GM19395 (cell line): ENCODE data around the gene WDFY4.

ENCODE experiments used
- ATAC-seq: cut with Tn5 transposase; IDR thresholded peaks from one replicate; pipeline ENCODE4 v1.9.1; 2021; ENCODE audit warnings: mild to moderate bottlenecking, moderate library complexity; ENCODE audit not compliant: unreplicated experiment

The WDFY4 gene

DNA sequence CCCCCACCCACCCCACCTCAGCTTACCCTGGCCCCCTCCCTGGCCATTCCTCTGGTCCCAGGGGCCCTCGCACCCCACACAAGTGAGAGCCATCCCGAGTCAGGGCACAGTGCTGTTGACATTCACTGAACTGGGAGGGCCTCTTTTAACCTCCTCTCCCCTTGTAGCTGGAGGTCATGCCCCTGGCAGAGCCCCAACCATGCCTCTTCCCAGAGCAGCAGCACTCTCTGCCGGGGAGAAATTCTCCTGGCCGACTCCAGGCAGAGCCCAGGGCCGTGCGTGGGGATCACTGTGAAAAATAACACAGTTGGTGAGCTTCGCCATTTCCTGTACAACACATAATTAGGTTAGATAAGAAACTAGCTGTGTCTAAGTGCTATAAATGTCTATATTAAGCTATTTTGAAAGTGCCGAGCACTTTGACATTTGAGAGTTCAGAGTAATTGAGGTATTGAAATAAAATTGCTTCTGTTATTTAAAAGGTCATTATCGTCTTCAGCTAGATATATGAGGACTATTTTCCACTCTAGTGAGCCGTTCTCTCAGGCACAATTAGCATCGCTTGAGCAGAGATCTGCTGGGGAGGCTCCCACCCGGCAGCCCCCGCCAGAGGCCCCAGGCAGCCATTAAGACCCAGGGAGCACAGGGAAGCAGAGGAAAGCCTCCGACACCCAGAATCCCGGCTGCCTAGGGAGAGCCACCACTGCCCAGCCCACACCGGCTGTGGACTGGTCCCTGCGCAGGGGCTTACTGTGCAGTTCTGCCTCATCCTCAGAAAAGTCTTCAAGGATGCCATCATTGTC is 317.4 kb downstream of the WDFY4 start:
- ATAC-seq = no peak

DNA sequence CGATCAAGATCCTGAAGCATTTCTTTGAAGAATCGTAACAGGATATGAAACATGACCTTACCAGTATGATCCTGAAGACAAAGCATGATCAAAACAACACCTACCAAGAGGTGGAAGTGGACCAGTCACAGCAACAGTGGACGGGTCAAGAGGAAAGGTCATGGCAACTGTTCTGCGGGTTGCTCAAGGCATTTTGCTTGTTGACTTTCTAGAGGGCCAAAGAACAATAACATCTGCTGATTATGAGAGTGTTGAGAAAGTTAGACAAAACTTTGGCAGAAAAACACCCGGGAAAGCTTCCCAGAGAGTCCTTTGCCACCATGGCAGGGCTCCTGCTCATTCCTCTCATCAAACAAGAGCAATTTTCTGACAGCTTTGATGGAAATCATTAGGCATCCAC is 320.6 kb downstream of the WDFY4 start:
- no peak for ATAC-seq

DNA sequence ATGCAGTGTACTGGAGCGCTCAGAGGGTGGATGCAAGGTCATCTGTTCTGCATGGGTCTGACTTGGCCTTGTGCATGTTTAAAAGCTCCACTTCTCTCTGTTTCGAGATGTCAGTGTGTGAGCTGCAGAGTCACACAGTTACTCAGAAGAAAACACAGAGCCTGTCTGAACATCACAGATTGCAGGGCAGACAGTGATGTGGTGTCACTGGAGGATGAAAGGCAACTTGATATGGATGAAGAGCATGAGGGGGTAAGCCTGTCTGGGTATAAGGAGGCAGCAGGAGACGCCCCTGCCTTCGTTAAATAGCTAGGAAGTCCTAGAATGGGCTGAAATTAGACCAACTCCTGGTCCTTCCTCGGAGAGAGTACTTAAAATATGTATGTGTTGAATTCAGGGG is 322.5 kb downstream of the WDFY4 start:
- ATAC-seq = no peak

DNA sequence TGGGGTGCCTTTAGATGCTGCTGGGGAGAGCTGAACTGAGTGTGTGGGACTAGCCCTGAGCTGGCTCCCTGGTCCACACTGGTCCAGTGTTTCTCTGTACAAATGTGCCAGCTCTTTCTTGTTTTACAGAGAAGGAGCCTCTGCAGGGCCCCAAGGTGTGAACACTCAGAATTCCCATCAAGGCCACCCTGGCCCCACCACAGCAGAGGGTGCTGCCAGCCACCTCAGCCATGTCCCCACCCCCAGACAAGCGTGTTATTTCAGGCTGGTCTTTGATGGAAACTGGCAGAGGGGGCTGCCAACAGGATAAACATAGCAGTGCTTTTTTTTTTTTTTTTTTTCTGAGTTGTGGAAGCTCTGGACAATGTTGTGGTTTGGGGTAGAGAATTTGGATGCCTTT is 323.4 kb downstream of the WDFY4 start:
- ATAC-seq = no peak

DNA sequence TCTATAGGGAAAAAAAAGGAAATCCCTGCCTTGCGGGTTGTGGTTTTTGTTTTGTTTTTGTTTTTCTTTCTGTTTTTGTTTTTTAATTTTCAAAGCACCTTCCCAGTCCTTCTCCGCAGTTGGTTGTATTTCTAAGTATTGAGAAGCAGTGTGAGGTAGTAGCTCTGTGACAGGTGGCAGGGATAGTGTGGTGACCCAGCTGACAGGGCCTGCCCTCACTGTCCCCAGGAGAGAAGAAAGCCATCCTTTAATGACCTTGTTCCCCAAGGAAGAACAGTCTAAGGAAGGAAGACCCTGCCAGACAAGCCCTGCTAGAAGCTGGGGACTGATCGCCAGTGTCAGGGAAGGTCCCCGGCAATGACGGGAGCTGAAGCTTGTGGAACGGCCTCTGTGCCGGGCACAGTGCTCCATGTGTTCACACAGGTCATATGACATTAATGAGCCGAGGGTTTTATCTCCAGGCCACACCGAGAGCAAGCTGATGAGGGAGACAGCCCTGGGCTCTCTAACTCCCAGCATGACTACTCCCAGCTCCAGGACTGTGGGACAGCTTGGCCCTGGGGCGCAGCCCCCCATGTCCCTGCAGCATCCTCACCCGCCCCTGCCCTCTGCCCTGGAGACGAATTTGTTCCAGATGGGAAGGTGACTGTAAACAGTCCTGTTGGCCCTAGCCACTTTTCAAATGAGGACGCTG is 324.0 kb downstream of the WDFY4 start:
- ATAC-seq = no peak

DNA sequence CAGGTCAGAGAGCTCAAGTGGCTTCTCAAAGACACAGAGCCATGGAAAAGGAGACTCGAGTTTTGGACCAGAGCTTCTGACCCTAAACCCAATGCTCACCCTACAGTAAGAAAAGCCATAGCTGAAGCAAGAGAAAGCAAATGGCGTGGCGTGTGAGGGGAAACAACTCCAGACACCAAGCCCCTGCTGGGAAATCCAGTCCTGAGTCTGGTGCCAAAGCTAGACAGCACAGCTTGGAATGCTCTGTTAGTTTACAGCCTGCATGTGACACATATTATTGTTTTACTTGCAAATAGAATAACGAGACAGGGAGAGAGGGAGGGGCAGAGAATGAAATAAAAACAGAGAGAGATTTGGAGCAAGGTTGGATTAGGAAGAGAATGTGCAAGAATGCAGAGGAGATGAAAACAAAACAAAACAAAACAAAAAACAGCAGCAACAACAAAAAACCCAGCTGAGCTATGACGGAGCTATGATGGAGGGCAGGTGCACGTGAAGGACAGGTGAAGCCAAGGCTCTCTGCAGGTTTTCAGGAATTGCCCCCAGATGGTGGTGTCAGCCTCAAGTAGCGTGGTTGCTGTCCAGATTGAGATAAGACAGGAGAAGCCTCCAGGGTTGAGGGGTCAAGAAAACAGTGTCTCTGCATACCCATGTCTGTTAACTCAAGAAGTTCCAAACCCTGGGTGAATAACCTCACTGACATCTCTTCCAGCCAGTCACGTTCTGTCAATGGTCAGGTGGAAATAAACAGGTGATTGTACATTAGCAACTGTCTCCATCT is 324.7 kb downstream of the WDFY4 start:
- ATAC-seq = no peak

DNA sequence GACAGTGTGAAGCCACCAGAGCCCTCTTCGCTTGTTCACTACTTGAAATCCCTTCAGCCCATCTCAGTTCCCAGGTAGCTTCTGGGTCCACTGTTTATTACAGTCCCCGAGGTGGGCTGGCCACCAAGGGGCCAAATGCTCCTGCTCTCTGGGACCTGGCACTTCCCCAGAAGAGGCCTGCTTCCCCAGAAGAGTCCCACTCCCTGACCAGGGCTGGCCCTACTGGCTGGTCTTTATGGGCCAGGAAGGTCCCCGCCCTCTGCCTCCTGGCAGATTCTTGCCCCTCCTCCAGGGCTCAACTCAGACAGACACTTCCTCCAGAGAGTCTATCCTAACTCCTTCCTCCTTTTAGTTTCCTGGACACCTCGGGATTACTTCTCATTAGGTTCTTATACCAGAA is 325.6 kb downstream of the WDFY4 start:
- ATAC-seq = no peak

DNA sequence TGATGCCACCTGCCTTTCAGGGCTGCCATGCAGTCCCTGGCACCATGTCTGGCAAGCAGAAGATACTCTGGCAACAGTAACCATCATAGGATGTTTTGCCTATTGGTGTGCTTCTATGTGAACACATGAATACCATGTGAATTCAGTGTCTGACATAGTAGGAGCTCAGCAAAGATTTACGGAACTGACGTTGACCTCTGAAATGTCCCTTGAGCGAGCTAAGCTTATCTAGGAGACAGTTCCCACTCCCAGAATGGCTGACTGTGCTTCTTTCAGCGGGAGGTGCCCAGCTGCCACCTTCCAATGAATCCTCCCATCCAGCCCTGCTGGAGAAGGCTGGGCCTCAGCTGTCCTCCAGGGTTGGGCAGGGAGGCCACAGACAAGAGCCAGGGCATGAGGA is 326.2 kb downstream of the WDFY4 start:
- no peak for ATAC-seq

DNA sequence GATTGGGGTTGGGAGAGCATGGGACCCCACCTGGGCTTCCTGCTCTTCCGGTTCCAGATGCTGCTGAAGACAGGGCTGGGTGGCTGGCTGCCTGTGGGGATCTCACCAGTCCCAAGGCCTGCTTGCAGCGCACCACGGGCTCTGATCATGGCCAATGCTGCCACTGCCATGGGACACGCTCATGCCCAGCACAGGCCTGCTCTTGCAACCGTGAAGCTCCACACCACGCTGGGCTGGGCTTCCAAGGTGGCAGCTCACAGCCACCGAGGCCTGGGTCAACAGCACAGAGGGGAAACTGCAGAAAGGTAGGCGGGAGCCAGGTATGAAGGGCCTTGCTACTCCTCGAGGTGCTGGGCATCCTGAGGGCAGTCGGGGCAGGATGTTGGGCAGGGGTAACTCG is 327.1 kb downstream of the WDFY4 start:
- ATAC-seq = no peak

DNA sequence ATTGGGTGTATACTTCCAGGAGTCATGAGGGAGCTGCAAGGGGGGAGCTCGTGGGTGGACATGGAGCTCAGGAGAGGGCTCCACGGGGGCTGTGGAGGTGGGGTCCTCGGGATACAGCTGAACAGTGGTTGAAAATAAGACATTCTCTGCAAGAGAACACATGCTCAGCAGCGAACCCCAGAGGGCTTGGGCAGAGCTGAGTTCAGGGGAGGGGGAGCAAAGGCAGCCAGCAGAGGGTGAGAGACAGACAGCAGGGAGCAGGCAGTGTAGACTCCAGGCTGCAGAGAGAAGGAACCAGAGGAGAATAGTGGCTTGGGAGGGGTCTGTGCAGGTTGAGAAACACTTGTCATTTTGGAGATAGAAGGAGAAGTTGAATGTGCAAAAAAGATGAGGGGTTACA is 327.9 kb downstream of the WDFY4 start:
- no peak for ATAC-seq

DNA sequence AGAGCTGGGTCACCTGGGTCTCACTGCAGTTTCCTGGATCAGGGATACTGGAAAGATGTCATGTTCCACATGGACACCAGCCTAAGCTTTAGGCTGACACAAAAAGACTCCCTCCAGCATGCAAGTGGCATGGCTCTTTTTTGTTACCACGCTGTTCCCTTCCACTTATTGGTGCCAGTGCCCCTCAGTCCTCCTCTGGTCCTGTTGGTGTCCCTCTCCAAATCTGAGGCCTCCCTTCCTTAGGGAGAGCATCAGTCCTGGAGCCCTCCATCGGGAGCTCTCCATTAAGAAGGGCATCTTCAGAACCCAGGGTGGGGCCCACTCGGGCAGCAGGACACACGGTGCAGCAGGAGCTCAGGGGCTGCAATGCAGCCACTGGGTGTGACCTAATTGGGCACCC is 331.0 kb downstream of the WDFY4 start:
- ATAC-seq = no peak

DNA sequence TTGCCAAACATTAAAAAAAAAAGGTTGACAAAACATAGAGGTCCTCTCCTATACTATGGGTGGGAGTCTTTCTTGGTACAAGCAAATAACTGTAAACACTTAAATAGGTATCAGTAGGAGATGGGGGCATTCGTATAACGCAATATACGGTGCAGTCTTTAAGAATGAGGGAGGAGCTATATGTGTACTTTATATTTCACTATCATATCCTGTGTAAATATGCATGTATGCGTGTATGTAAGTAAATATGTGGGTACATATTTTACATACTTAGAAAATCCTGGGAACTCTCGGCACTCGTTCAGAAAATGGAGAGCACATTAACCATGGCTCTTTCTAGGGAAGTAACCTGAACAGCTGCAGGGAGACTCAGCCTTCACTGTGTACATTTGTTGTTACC is 337.0 kb downstream of the WDFY4 start:
- no peak for ATAC-seq

DNA sequence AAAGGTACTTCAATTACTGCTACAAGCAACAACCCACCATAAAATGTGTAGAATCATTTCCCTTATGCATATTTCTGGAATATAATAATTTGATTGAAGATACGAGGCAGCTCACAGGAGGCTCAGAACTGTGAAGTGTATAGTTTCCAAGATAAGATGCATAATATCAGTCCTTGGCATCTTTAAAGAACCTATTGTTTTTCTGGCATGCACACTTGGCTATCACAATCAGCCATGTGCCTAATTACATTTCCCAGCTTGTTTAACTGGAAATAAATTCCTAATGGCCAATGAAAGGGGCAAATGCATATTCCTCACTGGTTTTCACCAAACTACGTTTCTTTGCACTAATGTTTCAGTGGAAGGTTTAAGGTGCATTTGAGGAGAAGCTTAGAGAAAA is 338.4 kb downstream of the WDFY4 start:
- no peak for ATAC-seq

DNA sequence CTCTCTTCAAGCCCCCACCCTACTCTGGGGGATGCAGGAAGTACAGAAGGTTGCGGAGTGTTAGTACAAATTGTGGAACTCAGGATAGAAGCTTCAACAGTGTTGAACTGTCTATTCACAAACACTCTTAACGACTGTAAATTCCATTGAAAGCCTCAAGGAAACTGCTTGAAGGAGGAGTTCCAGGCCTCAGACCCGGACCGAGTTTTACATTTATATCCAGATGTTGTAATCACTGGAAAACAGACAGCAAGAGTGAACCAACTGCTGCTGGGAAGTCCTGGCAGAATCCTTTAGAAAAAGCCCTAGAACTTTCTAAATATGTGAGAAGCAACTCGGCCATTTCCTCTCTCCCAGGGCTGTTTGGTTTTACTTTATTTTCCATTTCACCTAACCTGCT is 339.1 kb downstream of the WDFY4 start:
- ATAC-seq = no peak

DNA sequence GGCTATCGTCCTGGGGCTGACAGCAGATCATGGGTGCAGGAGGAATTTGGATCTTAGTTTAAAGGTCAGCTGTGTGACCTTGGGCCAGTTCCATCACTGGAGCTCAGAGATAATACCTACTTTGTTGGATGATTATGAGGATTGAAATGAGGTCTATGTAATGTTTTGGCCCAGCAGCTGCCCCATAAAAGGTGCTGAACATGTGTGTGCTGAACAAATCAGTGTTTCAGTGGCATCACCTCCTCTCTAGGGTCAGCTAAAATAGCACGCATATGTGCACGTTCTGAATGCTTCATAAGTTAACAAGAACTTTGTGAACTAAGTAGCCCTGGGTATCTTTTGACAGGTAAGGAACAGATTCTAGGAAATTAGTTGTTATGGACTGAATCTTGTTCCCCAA is 339.8 kb downstream of the WDFY4 start:
- ATAC-seq = no peak

DNA sequence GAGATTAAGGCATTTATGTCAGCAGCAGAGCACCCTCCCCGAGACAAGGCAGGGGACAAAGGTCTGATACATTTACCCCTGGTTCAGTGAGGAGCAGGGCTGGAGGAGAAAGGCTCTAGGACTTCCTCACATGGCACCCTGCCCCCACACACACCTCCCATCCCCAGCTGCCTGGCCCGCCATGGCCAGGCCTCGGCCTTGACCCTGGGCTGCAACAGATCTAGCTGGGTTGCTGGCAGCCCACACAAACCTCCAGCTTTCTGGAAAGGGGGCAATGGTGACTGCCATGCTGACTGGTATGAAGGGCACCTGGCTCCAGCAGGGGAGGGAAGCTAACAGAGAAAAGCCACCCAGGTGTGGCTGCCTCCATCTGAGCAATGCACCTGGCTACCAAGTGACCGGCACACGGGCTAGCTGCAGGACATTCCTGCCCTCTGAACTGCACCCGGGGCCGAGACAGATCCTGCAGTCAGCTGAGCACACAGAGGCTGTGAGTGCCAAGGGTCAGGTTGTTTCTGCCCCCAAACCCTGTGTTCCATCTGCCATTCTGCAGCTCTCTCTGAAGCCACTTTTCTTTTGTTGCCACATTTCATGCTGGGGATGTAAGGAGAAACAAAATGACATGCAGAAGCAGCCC is 340.8 kb downstream of the WDFY4 start:
- no peak for ATAC-seq

DNA sequence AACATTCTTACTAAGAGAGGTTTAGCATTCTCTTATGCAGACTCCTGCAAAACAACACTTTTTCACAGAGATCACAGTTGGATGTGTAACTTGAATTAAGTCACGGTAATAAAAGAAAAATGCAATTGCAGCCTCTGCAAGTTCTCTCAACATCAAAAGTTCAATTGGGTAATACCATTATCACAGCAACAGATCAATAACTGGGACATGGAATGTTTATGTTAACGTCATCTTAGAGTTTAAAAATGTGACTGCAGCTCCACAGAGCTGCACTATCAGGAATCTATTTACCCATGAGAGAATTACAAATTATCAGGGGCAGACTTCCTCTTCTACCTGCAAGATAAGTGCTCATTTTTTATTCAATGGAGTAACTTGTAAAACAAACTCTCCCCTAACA is 344.0 kb downstream of the WDFY4 start:
- ATAC-seq = no peak

DNA sequence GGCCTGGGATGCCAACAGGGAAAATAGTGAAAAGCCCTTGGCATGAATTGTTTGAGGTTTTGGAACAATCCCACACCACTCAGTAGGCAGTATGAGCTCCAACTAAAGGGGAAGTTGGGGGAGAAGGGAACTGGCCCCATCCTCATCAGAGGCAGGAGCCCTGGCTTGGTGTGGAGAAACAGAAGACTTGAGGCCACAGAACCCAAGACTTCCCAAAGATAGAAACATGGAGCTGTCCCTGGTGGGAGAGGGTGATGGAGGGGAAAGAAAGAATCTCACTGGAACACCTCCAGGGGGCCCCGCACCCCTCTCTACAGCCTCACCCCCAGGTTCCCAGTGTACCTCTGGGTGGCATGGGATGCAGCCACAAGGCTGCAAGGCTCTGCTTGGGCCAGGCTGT is 345.0 kb downstream of the WDFY4 start:
- no peak for ATAC-seq
